HG02763 (cell line): Measurements from ENCODE around the gene ELMO1.

Experiments
- ATAC-seq: cut with Tn5 transposase; IDR thresholded peaks from one replicate; pipeline ENCODE4 v1.9.1; 2021; ENCODE audit warnings: mild to moderate bottlenecking, moderate library complexity; ENCODE audit not compliant: unreplicated experiment

ELMO1 gene

GRCh38 chr7:37235813-37236212, 212.9 kb downstream of the ELMO1 start:
- no peak for ATAC-seq

DNA sequence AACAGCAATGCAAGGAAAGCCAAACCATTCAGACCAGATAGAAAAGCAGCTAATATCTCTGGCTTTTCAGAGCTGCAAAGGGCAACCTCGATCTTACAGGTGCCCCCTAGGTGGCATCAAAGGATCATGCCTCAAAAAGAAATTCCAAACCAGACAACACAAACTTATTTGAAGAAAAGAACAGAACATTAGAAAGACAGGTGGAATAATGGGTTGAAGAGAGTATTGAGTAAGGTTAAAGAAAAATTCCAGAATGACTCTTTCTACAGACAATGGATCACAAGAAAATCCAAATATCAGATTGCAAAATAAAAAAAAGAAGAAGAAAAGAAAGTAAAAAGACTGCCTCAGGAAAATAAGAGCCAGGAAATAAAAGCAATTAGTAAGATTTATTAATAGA, 213.7 kb downstream of the ELMO1 start:
- no peak for ATAC-seq

DNA sequence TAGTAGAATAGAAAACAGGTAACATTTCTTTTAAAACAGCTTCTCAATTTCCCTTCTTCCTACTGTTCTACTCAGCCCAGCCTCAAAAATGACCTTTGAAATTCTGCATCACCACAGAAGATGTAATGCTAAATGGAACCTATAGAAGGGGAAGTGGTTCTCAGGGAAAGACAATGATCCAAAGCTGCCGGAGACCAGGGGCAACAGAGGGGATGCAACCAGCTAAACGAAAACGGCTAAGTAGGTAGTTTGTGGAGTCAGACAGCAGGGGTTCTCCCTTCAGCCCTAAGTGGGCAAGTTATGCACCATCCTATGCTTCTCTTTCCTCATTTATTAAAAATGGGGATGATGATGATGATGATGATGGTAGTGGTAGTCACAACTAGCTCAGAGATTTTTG, 214.3 kb downstream of the ELMO1 start:
- ATAC-seq: no peak

DNA sequence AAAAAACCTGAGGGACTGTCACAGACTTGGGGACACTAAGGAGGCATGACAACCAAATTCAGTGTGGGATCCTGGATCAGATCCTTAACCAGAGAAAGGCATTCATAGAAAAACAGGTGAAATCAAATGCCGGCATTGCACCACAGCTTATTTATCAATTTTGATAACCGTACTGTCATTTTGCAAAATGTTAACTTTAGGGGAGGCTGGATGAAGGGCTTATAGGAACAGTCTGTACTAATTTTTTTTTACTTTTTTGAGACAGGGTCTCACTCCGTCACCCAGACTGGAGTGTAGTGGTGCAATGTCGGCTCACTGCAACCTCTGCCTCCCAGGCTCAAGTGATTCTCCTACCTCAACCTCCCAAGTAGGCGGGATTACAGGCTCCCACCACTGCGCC, 217.1 kb downstream of the ELMO1 start:
- no peak for ATAC-seq

DNA sequence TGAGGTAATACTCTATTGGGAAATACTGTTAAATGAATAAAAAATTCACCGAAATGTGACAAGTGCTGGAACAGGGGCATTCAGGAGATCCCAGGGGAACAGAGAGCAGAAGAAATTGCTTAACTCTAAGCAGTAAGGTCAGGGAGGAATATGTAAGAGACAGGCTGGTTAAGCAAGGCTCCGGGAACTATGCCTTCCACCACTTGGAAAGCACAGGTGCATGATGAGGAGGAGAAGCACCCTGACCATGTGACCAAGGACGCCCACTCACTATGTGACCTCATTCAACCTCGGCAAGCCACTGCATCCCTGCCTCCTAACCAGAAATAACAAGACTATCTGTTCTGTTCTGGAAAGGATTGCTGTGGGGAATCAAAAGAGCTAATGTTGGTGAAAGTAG, 218.4 kb downstream of the ELMO1 start:
- no peak for ATAC-seq

DNA sequence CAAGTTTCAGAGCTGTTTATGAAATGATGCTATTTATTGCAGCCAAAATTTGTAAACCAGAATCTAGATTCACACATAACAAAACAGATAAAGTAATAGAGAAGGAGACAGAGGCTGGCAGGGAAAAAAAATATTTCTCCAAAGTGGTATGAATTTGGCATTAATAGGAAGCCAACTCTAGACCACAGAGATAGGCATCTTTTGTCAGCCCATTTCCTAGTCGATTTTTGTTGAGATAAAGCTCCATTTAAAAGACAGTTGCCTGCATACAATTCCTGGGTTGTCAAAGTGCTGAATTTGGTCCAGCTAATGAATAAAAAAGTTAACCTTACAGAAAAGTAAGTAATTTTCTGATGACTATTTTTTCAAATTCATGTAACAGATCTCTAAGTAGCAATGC, 219.3 kb downstream of the ELMO1 start:
- ATAC-seq: no peak

DNA sequence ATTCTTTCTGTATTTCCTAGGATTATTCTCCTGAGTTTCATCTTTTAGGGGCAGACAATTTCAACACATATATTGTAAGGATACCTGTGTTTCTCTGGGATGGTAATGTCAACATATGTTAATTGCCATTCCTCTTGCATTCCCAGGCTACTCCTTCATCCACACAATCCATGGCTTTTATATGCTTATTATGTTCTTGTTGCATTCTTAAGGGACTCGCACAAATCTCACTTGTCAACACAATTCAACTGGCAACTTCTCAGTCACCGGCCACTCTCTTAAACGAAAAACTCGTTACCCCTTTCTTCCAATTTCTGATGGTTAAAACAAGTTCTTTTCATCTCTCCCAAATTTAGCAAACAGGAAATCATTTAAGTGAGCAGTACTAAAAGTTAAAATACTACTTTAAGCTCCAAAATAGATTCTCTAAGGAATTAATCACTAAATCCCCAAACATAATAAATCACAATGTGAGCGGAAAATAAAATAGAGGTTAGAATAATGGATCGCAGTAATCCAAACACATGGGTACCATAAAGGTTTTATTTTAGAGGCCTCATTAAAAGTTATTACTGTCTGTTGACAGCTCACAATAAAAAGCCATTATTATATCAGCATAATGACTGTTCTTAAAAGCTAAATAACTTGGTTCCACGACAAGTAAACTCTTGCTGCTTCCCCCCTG, 223.2 kb downstream of the ELMO1 start:
- ATAC-seq: no peak

- ATAC-seq: no peak
Observed at GRCh38 chr7:37224746-37225145, 223.9 kb downstream of the ELMO1 start.

DNA sequence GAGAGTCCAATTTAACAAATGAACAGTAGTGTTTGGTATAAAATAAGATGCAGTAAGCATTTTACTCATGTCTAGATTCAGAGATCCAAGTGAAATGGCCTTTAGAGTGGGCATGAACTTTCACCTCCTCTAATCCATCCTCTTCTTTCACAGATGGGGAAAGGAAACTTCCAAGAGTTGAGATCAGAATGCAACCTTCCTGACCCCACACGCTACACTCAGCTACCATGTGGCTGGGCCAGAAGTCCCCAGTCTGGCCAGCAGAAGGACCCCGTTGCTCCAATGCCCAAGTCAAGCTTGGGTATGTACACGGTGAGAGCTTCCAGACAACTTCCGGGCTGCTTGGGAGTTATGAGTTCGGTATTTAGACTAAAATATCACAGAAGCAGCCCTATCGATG, 228.0 kb downstream of the ELMO1 start:
- ATAC-seq: no peak

- no peak for ATAC-seq
Observed at GRCh38 chr7:37218956-37219355, 229.7 kb downstream of the ELMO1 start.

DNA sequence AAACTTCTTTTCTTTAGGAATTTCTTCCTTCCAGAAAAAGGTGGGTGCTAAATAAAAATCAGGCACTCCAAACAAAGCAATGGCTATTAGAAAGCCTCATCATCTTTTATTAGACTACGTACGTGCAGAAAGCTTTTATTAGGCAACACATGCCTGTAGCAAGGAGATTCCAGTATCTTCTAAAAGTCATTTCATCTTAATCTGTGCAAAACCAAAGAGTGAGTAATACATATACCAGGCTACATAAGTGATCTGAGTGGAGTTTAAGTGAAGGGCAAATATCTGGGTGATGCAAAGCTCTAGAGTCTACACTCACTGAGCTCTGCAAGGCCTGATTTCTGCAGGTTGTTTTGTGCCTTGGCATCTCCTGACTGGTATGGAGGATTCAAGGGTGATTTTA, 231.7 kb downstream of the ELMO1 start:
- ATAC-seq: no peak

DNA sequence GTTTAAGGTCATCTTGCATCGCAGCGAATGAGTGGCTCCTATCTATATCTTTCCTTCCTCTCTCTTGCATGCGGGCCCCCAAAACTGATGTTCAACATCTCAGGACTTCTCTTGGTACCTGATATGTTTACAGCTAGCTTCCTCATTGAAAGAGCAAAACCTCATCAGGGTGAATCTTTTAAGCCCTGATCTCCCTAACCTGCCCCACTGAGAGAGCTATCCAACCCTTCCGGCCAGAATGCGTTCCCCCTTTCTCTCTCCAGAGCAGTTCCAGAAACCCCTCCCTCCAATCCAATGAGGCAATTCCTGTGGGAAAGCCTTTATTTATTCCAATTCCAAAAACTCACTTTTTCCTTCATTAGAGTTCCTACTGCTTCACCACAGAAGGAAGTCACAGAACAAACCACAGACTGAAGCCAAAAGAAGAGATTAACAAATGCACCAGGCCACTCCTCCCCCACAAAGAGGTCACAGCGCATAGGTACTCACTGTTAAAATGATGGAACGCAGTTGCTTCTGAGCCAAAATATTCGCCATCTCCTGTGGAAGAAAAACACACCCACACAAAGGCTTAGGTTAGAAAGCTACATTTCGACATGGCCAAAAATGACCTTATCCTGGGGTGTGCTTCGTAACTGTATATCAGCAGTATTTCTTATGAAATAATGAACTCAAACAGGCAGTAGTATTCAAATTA, 232.4 kb downstream of the ELMO1 start:
- no peak for ATAC-seq

DNA sequence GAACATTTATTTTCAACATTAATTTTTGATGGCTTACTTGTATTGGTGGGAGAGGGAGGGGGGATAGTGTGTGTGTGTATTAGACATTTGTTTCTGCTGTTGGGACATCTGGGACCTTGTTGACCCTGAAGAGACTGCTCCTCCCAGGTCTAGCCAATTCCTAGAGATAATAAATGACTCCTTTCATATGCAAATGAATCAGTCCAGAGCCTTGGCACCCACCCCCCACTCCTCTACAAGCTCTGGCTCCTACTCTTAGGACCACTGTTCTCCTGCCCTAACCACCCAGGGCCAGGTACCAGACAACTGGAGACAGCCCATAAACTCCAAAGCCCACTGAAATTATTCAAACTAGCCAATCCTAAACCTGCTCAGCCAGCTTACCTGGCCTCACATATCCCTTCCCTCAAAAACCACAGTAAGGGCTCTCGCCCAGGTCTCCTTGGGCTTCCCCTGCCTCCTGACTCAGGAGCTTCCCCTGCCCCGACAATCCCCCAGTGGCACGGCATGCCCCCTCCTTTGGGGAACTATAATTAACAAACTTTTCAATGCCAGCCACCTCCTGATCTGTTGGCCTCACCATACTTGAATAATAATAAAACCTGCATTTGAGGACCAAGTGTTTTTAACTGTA, 233.3 kb downstream of the ELMO1 start:
- no peak for ATAC-seq

DNA sequence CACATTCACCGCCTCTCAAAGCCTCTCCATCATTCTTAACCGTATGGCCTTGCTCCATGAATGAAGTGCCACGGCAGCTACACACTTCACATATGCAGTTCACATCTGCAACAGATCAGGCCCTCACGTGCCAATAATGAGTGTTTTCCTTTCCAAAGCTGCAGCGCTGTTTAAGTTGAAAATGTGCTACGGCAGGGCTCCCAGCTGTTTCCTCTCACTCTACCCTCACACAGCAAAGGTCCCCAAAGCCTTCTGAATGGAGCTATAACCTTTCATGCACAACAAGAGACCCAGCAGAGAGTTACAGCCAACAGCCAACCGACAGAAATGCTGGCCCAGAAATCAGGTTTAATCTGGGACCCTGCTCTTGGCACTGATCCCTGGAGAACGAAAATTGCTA, 236.1 kb downstream of the ELMO1 start:
- no peak for ATAC-seq

DNA sequence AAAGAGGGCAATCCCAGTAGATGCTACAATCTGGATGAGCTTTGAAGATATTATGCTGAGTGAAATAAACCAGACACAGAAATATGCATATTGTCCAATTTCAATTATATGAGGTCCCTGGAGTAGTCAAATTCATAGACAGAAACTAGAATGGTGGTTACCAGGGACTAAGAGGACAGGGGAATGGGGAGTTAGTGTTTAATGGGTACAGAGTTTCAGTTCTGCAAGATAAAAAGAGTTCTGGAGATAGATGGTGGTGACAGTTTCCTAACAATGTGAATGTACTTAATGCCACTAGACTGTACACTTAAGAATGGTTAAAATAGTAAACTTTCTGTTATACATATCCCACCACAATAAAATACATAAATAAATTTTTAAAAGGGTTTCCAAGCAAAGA, 236.6 kb downstream of the ELMO1 start:
- ATAC-seq: no peak

GRCh38 chr7:37211097-37211880, 237.4 kb downstream of the ELMO1 start:
- no peak for ATAC-seq

DNA sequence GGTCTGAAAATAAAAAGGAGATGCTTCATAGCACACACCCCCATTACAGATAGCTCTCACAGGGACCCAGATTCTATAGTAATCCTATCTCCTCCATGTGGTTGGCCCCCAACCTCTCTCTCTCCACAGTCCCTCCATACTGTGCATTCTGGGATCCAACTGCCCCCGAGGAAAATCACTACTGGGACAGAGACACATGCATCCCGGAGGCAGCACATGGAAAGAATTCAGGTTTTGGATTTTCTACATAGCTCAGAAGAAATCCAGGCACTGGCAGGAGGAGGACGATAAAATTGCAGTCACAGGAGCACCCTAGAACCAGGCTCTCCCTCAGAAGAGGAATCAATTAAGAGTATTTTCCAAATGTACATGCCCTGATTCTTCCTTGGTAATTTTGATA, 239.5 kb downstream of the ELMO1 start:
- ATAC-seq: no peak

DNA sequence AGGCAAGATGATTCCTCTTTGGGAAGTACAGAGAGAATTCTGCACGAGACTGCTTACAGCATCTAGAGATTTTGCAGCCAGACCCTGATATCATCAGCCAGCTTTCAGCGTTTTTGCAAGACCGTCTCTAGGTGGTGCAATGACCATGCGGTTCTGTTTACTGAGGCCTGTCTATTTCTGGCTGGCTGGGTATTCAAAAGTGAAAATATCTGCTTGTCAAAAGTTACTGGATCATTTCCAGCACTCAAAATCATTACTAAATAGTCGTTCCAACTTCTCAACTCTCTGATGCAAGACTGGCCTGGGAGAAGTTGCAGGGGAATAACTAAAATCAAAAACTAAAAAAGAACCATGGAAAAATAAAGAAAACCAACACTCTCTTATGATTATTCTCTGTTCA, 240.1 kb downstream of the ELMO1 start:
- ATAC-seq: peak; percentile 70

DNA sequence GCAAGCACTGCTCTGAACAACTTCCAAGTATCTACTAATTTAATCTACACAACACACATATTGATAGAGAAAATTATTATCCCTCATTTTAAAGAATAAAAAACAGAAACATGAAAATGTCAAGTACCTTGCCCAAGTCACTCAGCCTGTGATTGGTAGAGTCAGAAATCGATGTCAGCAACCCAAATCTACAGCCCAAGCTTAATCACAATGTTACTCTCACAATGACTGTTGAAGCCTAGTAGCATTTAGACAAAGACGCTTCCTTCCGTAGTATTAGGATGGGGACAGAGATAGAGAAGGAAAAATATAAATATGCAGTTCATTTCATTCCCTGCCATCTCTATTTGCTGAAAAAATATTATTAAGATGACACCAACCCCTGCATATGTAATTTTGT, 242.5 kb downstream of the ELMO1 start:
- ATAC-seq: no peak

GRCh38 chr7:37205451-37205850, 243.2 kb downstream of the ELMO1 start:
- no peak for ATAC-seq

GRCh38 chr7:37201876-37202198, 246.8 kb downstream of the ELMO1 start:
- peak; percentile 24 for ATAC-seq
